ENCODE results near the gene XRCC4.

- TF ChIP-seq CTCF (optimal IDR thresholded peaks at IDR 0.05 in 1 of 3, IDR thresholded peaks at IDR 0.05 in 1 of 3, conservative IDR thresholded peaks at IDR 0.05 in 1 of 3; ENCODE audit: extremely low read depth in 1 of 3, insufficient read depth in 2 of 3, low read length in 3 of 3) (no peak), EZH2 (IDR thresholded peaks at IDR 0.05; ENCODE audit: low read length) (no peak)
These were observed 285.2 kb downstream of the XRCC4 start for GRCh38 chr5:83362526-83362925.

Measured in keratinocyte (primary cell).